ENCODE data around the gene GUCY1A1.

Gene GUCY1A1

GRCh38 chr4:155693015-155693663, 26.5 kb downstream of the GUCY1A1 start:
- DNase-seq: no peak

GRCh38 chr4:155694100-155694785, 27.6 kb downstream of the GUCY1A1 start:
- DNase-seq: no peak

- DNase-seq: no peak
These were observed 29.6 kb downstream of the GUCY1A1 start for GRCh38 chr4:155696226-155696625.

GRCh38 chr4:155696726-155697125, 30.1 kb downstream of the GUCY1A1 start:
- DNase-seq: no peak

GRCh38 chr4:155701827-155702226, 35.2 kb downstream of the GUCY1A1 start:
- no peak for DNase-seq

GRCh38 chr4:155703486-155704247, 37.0 kb downstream of the GUCY1A1 start:
- no peak for DNase-seq

- DNase-seq: no peak
These were observed 38.3 kb downstream of the GUCY1A1 start for GRCh38 chr4:155704841-155705404.

- no peak for DNase-seq
These were observed 39.0 kb downstream of the GUCY1A1 start for GRCh38 chr4:155705664-155706063.

GRCh38 chr4:155706147-155706546, 39.5 kb downstream of the GUCY1A1 start:
- DNase-seq: no peak

GRCh38 chr4:155707251-155707650, 40.6 kb downstream of the GUCY1A1 start:
- DNase-seq: no peak

- no peak for DNase-seq
These were observed 42.1 kb downstream of the GUCY1A1 start for GRCh38 chr4:155708782-155709181.

- DNase-seq: no peak
These were observed 43.3 kb downstream of the GUCY1A1 start for GRCh38 chr4:155709918-155710317.

GRCh38 chr4:155711556-155711955, 44.9 kb downstream of the GUCY1A1 start:
- no peak for DNase-seq

GRCh38 chr4:155712846-155713245, 46.2 kb downstream of the GUCY1A1 start:
- DNase-seq: no peak

- no peak for DNase-seq
These were observed 47.3 kb downstream of the GUCY1A1 start for GRCh38 chr4:155713911-155714310.

- DNase-seq: no peak
These were observed 55.7 kb downstream of the GUCY1A1 start for GRCh38 chr4:155722336-155722735.

GRCh38 chr4:155722816-155723499, 56.3 kb downstream of the GUCY1A1 start:
- no peak for DNase-seq

- DNase-seq: no peak
These were observed 58.1 kb downstream of the GUCY1A1 start for GRCh38 chr4:155724731-155725130.

GRCh38 chr4:155734065-155734464, 67.4 kb downstream of the GUCY1A1 start:
- DNase-seq: no peak

- no peak for DNase-seq
These were observed 68.3 kb downstream of the GUCY1A1 start for GRCh38 chr4:155734951-155735350.

- DNase-seq: no peak
These were observed 68.8 kb downstream of the GUCY1A1 start for GRCh38 chr4:155735496-155735895.

GRCh38 chr4:155738548-155738947, 71.9 kb downstream of the GUCY1A1 start:
- no peak for DNase-seq

- no peak for DNase-seq
These were observed 74.9 kb downstream of the GUCY1A1 start for GRCh38 chr4:155741546-155741945.

Data from stimulated activated CD4-positive, alpha-beta T cell treated with anti-CD3 and anti-CD28 coated beads, Interleukin-1b, Interleukin-23, amount 100 ng/mL, for 48 hours (primary cell).